Astrocyte (in vitro differentiated cells and primary cell): ENCODE results near the gene PLXNB2.

ENCODE experiments used
- CTCF ChIP-seq: IDR thresholded peaks from 2 replicates; pipeline ENCODE4 v1.5.1; 2011; ENCODE audit warnings: low read depth, mild to moderate bottlenecking, inconsistent platforms, low read length, moderate library complexity; ENCODE audit not compliant: insufficient read depth
- EZH2 ChIP-seq: IDR thresholded peaks from 2 replicates; pipeline ENCODE4 v1.6.1; 2012; ENCODE audit warnings: mild to moderate bottlenecking, low read length, inconsistent platforms; ENCODE audit not compliant: insufficient read depth

- TF ChIP-seq CTCF (no peak), EZH2 (no peak)
Observed at GRCh38 chr22:50228366-50228765, 79.1 kb downstream of the PLXNB2 start.
